Fibroblast of gingiva (primary cell): Measurements from ENCODE around the gene TAS2R10.
A peak's percentile ranks its signal among the peaks of the same experiment; 100 is the strongest.
"Not testable (repeated sequence)": the region's sequence is repeated elsewhere in the genome, so short reads cannot be mapped to it uniquely, and the experiment has no call there.

Experiments used
- DNase-seq: peaks from one replicate; pipeline ENCODE4 v3.0.0-alpha.2; 2011; ENCODE audit warnings: low read depth

The TAS2R10 gene, protein sequence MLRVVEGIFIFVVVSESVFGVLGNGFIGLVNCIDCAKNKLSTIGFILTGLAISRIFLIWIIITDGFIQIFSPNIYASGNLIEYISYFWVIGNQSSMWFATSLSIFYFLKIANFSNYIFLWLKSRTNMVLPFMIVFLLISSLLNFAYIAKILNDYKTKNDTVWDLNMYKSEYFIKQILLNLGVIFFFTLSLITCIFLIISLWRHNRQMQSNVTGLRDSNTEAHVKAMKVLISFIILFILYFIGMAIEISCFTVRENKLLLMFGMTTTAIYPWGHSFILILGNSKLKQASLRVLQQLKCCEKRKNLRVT

GRCh38 chr12:10826258-10826657 is at the start of gene TAS2R10:
Gene TAS2R10 (minus strand): TSS chr12:10826358. CDS start chr12:10826269, 89 bp downstream.
- DNase-seq: no peak

DNA sequence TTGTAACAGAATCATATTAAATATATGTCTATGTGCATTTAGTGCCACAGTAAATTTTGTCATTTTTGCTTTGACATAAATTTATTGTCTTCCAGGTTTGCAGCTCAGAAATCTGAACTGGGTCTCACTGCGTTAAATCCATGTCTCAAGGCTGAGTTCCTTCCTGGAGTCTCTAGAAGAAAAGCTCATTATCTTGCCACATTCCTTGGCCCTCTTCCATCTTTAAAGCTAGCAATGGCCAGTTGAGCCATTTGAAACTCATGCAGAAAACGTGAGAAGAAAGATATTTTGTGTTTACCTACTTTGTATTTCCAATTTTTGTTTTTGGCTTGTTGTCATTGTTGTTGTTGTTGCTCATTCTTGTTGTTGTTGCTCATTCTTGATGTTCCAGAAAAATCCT is 47.2 kb upstream of the TAS2R10 start:
- DNase-seq: no peak

GRCh38 chr12:10867381-10867780 is 41.2 kb upstream of the TAS2R10 start:
- DNase-seq: no peak

- DNase-seq: no peak
Measured at GRCh38 chr12:10863512-10864218, 37.5 kb upstream of the TAS2R10 start.

DNA sequence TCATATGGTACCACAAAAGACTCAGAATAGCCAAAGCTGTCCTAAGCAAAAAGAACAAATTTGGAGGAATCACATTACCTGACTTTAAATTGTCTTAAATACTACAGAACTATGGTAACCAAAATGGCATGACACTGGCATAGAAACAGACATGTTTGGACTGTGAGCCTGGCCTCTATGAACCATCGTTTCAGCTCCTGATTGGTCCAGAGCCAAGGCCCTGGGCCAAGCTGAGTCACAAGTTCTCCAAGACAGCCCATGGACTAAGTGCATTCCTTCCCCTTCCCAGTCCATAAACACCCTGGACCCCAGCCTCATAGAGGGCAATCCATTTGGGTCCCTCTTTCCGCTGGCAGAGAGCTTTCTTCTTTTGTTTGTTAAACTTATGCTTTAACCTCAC is 35.2 kb upstream of the TAS2R10 start:
- peak; percentile 9 for DNase-seq

DNA sequence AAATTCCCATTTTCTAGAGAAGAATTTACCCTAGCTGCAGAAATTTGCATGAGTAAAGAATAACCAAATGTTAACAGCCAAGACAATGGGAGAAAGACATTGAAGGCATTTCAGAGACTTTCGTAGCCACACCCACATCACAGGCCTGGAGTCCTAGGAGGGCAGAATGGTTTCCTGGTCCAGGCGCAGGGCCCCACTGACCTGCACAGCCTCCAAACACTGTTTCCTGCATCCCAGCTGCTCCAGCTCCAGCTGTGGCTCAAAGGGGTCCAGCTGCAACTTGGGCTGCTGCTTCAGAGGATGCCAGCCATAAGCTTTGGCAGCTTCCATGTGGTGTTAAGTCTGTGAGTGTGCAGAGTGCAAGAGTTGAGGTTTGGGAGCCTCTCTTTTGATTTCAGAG is 29.6 kb upstream of the TAS2R10 start:
- DNase-seq: no peak

DNA sequence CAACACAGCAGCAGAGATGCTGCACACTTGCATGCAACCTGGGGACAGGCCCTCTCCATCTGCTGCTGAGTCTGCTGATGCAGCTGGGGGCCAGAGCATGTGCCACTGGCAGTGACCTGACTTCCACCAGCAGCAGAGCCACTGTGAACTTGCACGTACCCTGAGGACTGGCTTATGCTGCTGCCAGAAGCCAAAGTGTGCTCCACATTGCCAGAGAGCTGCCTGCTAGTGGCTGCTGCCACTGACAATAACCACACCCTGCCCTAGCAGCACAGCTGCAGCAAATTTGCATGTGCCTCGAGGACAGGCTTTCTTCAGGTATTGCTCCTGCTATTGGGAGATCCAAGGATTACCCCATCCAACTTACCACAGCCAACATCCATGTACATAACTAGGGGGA is 27.6 kb upstream of the TAS2R10 start:
- DNase-seq: no peak

DNA sequence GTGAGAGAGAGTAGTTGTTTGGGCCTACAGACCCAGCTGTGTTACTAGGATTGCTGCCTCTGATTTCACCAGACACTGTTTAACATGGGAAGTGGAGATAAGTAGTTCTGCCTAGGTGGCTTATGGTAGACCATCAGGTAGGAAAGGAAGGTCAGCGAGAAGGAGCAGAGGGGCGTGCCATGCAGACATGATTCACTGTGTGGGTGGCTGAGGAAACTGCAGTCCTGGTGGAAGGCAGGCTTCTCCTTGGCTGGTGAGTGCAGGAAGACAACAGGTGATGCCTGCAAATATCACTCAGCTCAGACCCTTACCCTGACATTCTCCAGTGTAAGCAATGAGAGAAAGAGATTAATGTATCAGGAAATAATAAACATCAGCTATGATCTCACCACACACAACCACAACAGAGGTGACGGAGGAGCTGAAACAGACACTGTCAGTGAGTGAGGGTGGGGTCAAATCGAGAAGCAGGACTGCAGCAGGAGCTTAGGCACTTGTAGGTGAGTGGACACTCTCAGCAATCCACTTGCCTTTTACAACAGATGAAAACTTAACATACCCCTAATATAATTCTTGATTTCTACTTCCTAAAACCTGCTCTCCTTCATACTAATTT is 25.2 kb upstream of the TAS2R10 start:
- no peak for DNase-seq

DNA sequence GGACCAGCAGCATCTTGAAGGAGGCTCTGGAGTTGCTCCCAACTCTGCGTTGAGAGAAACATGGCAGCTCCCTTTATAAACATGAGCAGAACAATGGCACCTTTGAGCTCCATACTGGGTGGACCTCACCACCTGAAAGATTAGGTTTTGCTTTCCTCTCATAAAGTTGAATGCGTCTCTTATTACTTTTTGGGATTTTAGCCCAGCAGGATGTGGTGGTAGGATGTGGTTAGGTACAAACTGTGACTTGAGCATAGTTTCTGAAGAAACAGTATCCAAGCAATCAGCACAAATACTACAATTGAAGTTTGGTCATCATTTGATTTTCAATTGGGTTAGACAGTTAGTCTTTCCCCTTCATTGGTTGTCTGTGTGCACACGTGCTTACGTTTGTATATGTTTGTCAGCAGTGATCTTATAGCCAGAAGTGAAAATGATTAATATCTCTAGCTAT is 23.3 kb upstream of the TAS2R10 start, which contains the start of gene PRR4:
TSS of gene PRR4 (minus strand) at position 51 of the 454 bp plus-strand sequence. CDS start at position 13, 38 bp downstream.
- no peak for DNase-seq

GRCh38 chr12:10847744-10848143 is 21.6 kb upstream of the TAS2R10 start:
- no peak for DNase-seq

DNA sequence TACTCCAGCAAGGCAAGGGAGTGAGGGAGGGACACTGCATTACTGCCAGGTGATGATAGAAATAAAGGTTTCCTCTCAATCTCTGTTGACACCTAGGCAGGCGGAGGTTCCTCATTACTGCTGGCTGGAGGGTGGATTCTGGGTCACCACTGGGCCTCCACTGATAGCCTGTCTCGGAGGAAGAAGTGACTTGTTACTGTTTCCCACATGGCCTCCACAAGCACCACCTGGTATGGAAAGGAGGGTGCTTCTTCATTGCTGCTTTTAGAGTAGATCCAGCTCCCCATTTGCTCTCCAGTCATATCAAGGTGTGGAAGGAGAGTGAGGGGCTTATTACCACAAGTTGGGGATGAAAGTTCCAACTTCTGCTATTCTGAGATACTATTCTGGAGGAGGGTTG is 16.7 kb upstream of the TAS2R10 start:
- DNase-seq: no peak

- no peak for DNase-seq
Measured at GRCh38 chr12:10838461-10838860, 12.3 kb upstream of the TAS2R10 start.

GRCh38 chr12:10829994-10830393 is 3.8 kb upstream of the TAS2R10 start:
- DNase-seq: no peak

DNA sequence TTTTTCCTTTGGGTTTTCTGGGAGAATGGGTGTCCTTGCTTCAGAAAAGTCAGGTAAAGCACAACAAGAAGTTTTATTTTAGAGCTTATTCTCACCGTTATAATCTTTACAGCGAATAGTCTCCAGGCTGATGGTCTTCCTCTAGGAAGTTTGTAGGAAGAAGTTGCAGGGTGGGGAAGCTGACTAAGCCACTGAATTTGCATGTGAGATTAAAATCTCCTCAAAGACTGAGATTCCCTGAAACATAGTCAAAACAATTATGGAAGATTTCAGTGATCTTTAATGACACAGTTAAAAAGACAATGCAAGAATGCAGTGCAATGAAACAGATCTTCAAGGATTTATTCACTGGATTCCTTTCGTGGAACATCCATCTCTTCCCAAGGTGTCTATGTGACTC is 1.2 kb downstream of the TAS2R10 start:
- DNase-seq: no peak

GRCh38 chr12:10811883-10812536 is 14.1 kb downstream of the TAS2R10 start:
- no peak for DNase-seq

DNA sequence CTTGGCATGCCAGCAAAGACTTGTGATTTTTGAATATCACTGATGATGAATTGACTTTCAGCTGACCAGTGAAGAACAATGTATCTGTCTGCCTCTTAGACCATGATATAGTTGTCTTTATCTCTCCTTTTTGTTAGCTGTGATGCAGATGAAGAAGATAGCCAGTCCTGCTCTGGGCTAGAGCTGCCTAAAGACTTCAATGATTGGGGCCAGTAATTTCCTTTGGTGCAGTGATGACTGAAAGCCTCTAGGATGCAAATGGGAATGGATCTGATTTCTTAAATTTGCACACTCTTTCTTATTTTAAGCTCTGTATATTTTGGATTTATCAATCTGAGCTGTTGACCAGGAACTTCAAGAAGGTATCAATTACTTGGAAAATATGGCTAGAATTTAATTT is 16.1 kb downstream of the TAS2R10 start, which contains the start of gene TAS2R9:
TSS of gene TAS2R9 (minus strand) at position 101 of the 400 bp plus-strand sequence. CDS start at position 8, 93 bp downstream.
- DNase-seq: no peak

DNA sequence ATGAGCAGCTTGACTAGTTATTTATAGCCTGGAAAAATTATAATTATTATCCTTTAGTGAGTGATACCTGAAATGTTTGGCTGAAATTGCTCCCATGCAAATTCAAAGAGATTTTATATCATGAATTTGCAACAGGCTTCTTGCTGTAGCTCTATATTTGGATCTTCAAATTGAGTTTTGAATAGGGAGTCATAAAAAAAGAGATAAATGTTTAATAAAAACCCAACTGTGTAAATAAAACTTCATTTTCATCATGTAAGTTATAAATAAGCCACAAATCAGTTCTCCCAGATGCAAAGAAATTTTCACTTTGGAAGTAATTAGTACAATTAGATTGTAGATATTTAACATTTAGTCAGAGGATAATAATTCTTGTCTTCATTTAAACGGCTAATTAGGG is 19.0 kb downstream of the TAS2R10 start, which contains the start of gene TAS2R8:
TSS of gene TAS2R8 (minus strand) at position 101 of the 400 bp plus-strand sequence. CDS start 306 bp downstream, outside the sequence.
- DNase-seq: no peak

GRCh38 chr12:10802587-10802986 is 23.6 kb downstream of the TAS2R10 start, which contains the start of gene TAS2R7:
Gene TAS2R7 (minus strand): TSS chr12:10802627. CDS start chr12:10802570, 57 bp downstream.
- DNase-seq: no peak

DNA sequence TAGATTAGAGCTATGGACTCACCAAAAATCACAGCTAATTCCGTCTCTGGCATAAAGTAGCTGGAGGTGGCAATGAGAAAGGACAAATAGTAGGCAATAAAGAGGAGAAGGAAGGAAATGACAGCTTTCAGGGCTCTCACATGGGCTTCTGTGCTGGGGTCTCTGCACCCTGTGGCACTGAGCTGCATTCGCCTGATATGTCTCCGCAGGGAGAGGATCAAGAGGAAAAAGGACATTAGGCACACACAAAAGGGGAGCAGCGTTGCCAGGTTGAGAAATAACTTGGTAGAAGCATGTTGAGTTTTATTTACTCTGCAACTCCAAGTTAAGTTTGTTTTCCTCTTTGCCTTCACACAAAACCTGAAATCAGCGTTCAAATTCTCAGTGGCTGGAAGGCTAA is 24.4 kb downstream of the TAS2R10 start:
- DNase-seq: no peak

- no peak for DNase-seq
Measured at GRCh38 chr12:10794222-10794621, 31.9 kb downstream of the TAS2R10 start.

GRCh38 chr12:10791769-10792168 is 34.4 kb downstream of the TAS2R10 start:
- DNase-seq: not testable (repeated sequence)

- DNase-seq: no peak
Measured at GRCh38 chr12:10783252-10783651, 42.9 kb downstream of the TAS2R10 start.
